Common myeloid progenitor, CD34-positive (primary cell): ENCODE results near the gene ACTA2.

Source experiments
- CTCF ChIA-PET: fragments of 350-600 bp; sonication (Branson Sonifier 250); formaldehyde crosslinking; loops from one replicate; lab custom pipeline; 2021; ENCODE audit warnings: antibody characterized with exemption; lab: Charles Lee
- POLR2A ChIA-PET: fragments of 350-600 bp; sonication (Branson Sonifier 250); formaldehyde crosslinking; loops from one replicate; lab custom pipeline; 2021; ENCODE audit warnings: antibody characterized with exemption; lab: Charles Lee
- DNase-seq, 3 donors: peaks; one replicate each; pipeline versions ENCODE4 v3.0.0 to v3.0.0-alpha.2; 2013
- H3K27ac ChIP-seq, 2 experiments: 1 replicate in 1 of 2; 2 replicates in 1 of 2; pipeline ENCODE4 v1.7.0; 2013; ENCODE audit warnings: inconsistent platforms in 2 of 2, low read length in 2 of 2, mild to moderate bottlenecking in 2 of 2, low read depth in 1 of 2, moderate library complexity in 1 of 2; ENCODE audit not compliant: severe bottlenecking in 2 of 2, insufficient read depth in 1 of 2, poor library complexity in 1 of 2
- H3K27me3 ChIP-seq, 5 experiments: replicated peaks in 2 of 5; 1 replicate in 3 of 5; 2 replicates in 2 of 5; pipeline versions ENCODE4 v1.6.1 to v1.7.0; 2013; ENCODE audit warnings: low read length in 4 of 5, mild to moderate bottlenecking in 2 of 5, moderate library complexity in 2 of 5, inconsistent platforms in 1 of 5; ENCODE audit not compliant: insufficient read depth in 5 of 5, control insufficient read depth in 4 of 5
- H3K36me3 ChIP-seq, 4 experiments: 1 replicate in 2 of 4; 2 replicates in 2 of 4; pipeline versions ENCODE4 v1.6.1 to v1.7.0; 2013; ENCODE audit warnings: low read length in 3 of 4, control low read depth in 1 of 4, mild to moderate bottlenecking in 1 of 4; ENCODE audit not compliant: control insufficient read depth in 4 of 4, insufficient read depth in 4 of 4
- H3K4me1 ChIP-seq, 4 experiments: 1 replicate in 3 of 4; 2 replicates in 1 of 4; pipeline versions ENCODE4 v1.6.1 to v1.7.1; 2013; ENCODE audit warnings: low read length in 3 of 4, mild to moderate bottlenecking in 3 of 4, control low read depth in 1 of 4, inconsistent platforms in 1 of 4, moderate library complexity in 1 of 4; ENCODE audit not compliant: control insufficient read depth in 4 of 4, insufficient read depth in 4 of 4; ENCODE audit errors: control extremely low read depth in 1 of 4
- H3K4me3 ChIP-seq, 7 experiments: 1 replicate in 4 of 7; 2 replicates in 3 of 7; pipeline versions ENCODE4 v1.5.1 to v1.7.0; 2013; ENCODE audit warnings: mild to moderate bottlenecking in 7 of 7, low read length in 6 of 7, moderate library complexity in 6 of 7, inconsistent platforms in 2 of 7, low read depth in 2 of 7, control low read depth in 1 of 7; ENCODE audit not compliant: insufficient read depth in 4 of 7, control insufficient read depth in 1 of 7; ENCODE audit errors: extremely low read depth in 1 of 7
- H3K9me3 ChIP-seq, 5 experiments: 1 replicate in 4 of 5; 2 replicates in 1 of 5; pipeline versions ENCODE4 v1.6.1 to v1.7.1; 2013; ENCODE audit warnings: low read length in 4 of 5, mild to moderate bottlenecking in 2 of 5, inconsistent platforms in 1 of 5, low read depth in 1 of 5, moderate library complexity in 1 of 5; ENCODE audit not compliant: control insufficient read depth in 4 of 5, insufficient read depth in 2 of 5; ENCODE audit errors: control extremely low read depth in 1 of 5
- WGBS: methylation state at CpG from one replicate; pipeline ENCODE4 v1.1.5; 2013; ENCODE audit not compliant: insufficient coverage; 5-methylcytosine and 5-hydroxymethylcytosine counted together

ACTA2 gene

GRCh38 chr10:88920198-88920597 lies 32.4 kb downstream of the ACTA2 start:
- H3K4me3 ChIP-seq: no peak overlapping the region
- ChIA-PET CTCF (interaction anchor here (0.8 to 2.0 kb wide), 3 partner anchors 10 to 83 kb away, joined by 3 to 6 read pairs (median 3); no protein-coding TSS in a partner anchor), POLR2A (no interaction called here)
- no peak overlapping the region for H3K27ac ChIP-seq
- H3K9me3 ChIP-seq: no peaks in the 10 kb centered on the region
- H3K4me1 ChIP-seq: no peaks in the 10 kb centered on the region
- 100% methylated on average over 1 of the region's 2 CpGs for whole genome bisulfite sequencing
- H3K36me3 ChIP-seq: peaks cover 16 to 43% (median 28%) of the 10 kb centered on the region in 4 experiments
- no peaks in the 10 kb centered on the region for H3K27me3 ChIP-seq
- DNase-seq: no peak

GRCh38 chr10:88919041-88919440 lies 33.5 kb downstream of the ACTA2 start:
- Histone ChIP-seq H3K36me3 (peaks cover 12 to 36% (median 24%) of the 10 kb centered on the region in 4 experiments), H3K4me3 (no peak overlapping the region), H3K9me3 (no peaks in the 10 kb centered on the region), H3K27me3 (no peaks in the 10 kb centered on the region), H3K27ac (no peak overlapping the region), H3K4me1 (no peaks in the 10 kb centered on the region)
- WGBS: no CpG with 5 or more reads among the region's 1 CpG
- ChIA-PET CTCF (interaction anchor here (0.6 to 1.1 kb wide), 2 partner anchors 16 to 69 kb away, joined by 3 to 4 read pairs; no protein-coding TSS in a partner anchor), POLR2A (no interaction called here)
- DNase-seq: no peak

- DNase-seq: no peak
- POLR2A ChIA-PET: no interaction called here
- CTCF ChIA-PET: interaction anchor here (1.1 kb wide), 1 partner anchor 16 kb away, joined by 3 read pairs; no protein-coding TSS in a partner anchor
- H3K27me3 ChIP-seq: no peaks in the 10 kb centered on the region
- no CpG with 5 or more reads among the region's 3 CpGs for WGBS
- no peak overlapping the region for H3K4me3 ChIP-seq
- no peak overlapping the region for H3K27ac ChIP-seq
- no peaks in the 10 kb centered on the region for H3K4me1 ChIP-seq
- H3K36me3 ChIP-seq: peaks cover 10 to 37% (median 24%) of the 10 kb centered on the region in 4 experiments
- H3K9me3 ChIP-seq: no peaks in the 10 kb centered on the region
Observed at GRCh38 chr10:88918191-88918905, 34.2 kb downstream of the ACTA2 start.

- H3K36me3 ChIP-seq: peaks cover 10 to 37% (median 23%) of the 10 kb centered on the region in 4 experiments
- DNase-seq: no peak
- ChIA-PET POLR2A (no interaction called here), CTCF (interaction anchor here (2.1 kb wide), 1 partner anchor 18 kb away, joined by 5 read pairs; no protein-coding TSS in a partner anchor)
- H3K9me3 ChIP-seq: no peaks in the 10 kb centered on the region
- no peak overlapping the region for H3K4me3 ChIP-seq
- WGBS: 100% methylated on average over 2 of the region's 3 CpGs
- no peak overlapping the region for H3K27ac ChIP-seq
- H3K4me1 ChIP-seq: no peaks in the 10 kb centered on the region
- H3K27me3 ChIP-seq: no peaks in the 10 kb centered on the region
Observed at GRCh38 chr10:88916986-88917385, 35.6 kb downstream of the ACTA2 start.

- H3K27ac ChIP-seq: no peak overlapping the region
- ChIA-PET CTCF (interaction anchor here (1.1 to 2.1 kb wide), 2 partner anchors 10 to 18 kb away, joined by 4 to 5 read pairs; no protein-coding TSS in a partner anchor), POLR2A (no interaction called here)
- DNase-seq: no peak
- H3K4me3 ChIP-seq: no peak overlapping the region
- H3K4me1 ChIP-seq: no peaks in the 10 kb centered on the region
- H3K27me3 ChIP-seq: no peaks in the 10 kb centered on the region
- no peaks in the 10 kb centered on the region for H3K9me3 ChIP-seq
- peaks cover 11 to 39% (median 23%) of the 10 kb centered on the region in 4 experiments for H3K36me3 ChIP-seq
Observed at GRCh38 chr10:88916231-88916630, 36.3 kb downstream of the ACTA2 start.

- CTCF ChIA-PET: interaction anchor here (0.7 to 2.1 kb wide), 3 partner anchors 9 to 63 kb away, joined by 3 to 5 read pairs (median 4); no protein-coding TSS in a partner anchor
- Histone ChIP-seq H3K27ac (no peak overlapping the region), H3K36me3 (peaks cover 10 to 38% (median 23%) of the 10 kb centered on the region in 4 experiments), H3K9me3 (no peaks in the 10 kb centered on the region), H3K4me3 (peak overlapping the region in 1 of 7 experiments; percentile 1), H3K27me3 (no peaks in the 10 kb centered on the region), H3K4me1 (no peaks in the 10 kb centered on the region)
- POLR2A ChIA-PET: no interaction called here
- no CpG with 5 or more reads among the region's 2 CpGs for WGBS
- no peak for DNase-seq
Observed at GRCh38 chr10:88915781-88916180, 36.8 kb downstream of the ACTA2 start.

GRCh38 chr10:88913788-88914187 lies 38.8 kb downstream of the ACTA2 start:
- DNase-seq: no peak
- Histone ChIP-seq H3K4me1 (no peaks in the 10 kb centered on the region), H3K27ac (no peak overlapping the region), H3K9me3 (no peaks in the 10 kb centered on the region), H3K4me3 (no peak overlapping the region), H3K36me3 (peaks cover 9 to 44% (median 26%) of the 10 kb centered on the region in 4 experiments), H3K27me3 (no peaks in the 10 kb centered on the region)
- POLR2A ChIA-PET: no interaction called here
- 97% methylated on average over 3 of the region's 5 CpGs for WGBS
- CTCF ChIA-PET: no interaction called here
